ENCODE data around the gene AFAP1L1.
"Not testable (repeated sequence)": the region's sequence is repeated elsewhere in the genome, so short reads cannot be mapped to it uniquely, and the experiment has no call there.

AFAP1L1 gene

DNA sequence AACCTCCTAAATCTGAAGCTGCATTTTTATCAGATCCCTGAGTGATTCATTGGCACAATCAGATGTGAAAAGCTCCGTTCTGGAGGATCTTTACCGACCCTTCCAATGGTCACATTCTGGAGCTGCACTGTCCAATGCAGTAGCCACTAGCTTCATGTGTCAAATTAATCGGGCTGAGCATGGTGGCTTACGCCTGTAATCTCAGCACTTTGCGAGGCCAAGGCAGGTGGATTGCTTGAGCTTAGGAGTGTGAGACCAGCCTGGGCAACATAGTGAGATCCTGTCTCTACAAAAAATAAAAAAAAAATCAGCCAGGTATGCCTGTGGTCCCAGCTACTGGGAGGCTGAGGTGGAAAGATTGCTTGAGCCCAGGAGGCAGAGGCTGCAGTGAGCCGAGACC lies 103.8 kb downstream of the AFAP1L1 start:
- DNase-seq = no peak

DNA sequence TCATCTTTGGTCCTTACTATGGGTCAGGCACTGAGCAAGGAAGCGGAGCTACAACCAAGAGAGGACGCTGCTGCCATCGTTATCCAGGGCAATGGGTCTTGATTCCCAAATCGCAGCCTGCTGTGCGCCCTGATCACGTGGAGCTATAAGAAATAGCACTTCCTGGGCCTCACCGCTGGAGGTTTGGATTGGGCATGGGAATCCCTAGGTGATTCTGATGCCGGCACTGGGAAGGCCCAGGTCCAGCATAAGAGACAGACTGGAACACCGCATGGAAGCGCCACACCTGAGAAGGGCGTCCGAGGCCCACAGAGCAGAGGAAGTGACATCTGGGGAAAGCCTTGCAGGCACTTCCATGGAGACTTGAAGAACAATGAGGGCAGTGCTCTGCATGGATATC lies 104.4 kb downstream of the AFAP1L1 start:
- no peak for DNase-seq

DNA sequence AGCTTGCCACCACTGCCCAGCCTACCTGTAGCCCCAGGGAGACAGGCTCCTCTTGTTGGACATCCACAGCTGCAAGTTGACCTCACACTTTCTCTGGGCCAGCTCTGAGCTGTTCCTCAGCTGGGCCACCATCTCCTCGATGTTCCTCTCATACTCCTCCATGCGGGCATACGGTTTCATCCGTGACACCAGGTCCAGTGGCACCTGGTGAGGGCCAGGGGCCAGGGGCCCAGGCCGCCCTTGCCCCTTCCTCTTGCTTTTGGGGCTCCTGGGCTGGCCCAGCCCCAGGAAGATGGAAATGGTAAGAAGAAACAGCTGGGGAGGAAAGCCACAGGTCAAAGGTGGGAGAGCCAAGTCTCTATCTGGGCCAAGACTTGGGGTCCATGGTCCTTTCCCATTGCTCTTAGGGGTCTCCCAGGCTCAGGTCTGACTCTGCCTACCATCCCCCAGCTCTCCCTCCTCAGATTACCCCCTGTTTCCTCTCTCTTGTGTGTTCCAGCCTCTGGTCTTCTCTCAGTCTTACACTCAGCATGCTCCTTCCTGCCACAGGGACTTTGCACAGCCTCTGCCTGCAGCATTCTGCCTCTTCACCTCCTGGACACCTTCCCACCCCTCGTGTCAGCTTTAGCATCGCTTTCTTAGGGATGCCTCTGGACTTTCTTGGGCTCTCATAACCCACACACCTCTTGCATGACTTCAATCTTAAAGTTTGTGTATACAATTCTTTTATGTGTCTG lies 105.2 kb downstream of the AFAP1L1 start:
- no peak for DNase-seq

DNA sequence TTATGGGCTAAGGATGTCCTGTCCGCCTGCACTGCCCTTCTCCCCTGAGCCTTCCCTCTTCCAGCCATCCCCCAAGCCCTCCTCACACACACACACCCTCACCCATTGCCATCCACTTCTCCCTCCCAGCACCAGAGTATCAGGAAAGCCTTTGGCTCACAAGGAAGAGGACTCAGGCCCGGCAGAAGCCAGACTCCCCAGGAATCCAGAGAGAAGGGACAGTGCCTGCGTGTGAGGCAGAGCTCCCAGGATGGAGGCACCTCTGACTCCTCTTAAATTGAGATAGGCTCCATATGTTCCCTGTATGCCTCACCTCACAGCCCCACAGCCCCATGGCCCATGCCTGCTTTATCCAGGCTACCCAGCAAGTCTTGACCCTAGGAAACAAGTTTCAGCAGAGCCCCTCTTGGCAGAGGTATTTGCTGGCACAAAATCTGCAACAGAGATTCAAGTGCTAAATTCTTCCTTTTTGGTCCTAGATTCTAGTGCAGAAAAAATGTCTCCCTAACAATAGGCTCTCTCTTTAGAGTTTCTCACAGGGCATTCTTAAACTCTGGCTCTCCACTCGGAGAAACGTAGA lies 106.7 kb downstream of the AFAP1L1 start:
- no peak for DNase-seq

DNA sequence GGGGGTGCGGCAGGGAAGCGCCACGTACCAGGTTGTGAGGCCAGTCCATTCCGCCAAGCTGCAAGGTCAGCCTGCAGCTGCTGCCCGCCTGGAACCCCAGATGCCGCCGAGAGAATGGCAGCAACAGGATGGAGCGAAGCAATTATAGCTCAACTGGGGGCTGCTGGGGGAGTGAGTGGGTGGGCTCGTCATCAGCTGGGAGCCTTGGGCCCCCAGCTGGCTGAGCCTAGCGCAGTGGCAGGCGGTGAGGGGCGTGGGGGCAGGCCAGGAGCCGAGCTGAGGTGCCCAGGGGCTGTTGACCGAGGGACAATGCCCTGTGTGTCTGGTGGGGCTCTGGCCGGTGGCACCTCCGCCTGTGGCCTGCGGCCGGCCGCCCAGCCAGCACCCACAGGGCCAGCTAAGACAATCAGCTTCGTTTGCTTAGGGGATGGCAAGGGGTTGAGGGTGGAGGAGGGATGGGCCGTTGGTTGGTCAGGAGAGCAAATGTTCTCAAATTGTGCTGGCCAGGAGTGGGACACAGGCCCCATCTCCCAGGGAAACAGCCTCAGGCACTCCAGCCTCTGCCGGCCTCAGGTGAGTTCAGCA lies 107.6 kb downstream of the AFAP1L1 start, which contains the start of gene IL17B:
TSS of gene IL17B (minus strand) at position 116 of the 585 bp plus-strand sequence. CDS start at position 49, 67 bp downstream.
- DNase-seq = no peak

DNA sequence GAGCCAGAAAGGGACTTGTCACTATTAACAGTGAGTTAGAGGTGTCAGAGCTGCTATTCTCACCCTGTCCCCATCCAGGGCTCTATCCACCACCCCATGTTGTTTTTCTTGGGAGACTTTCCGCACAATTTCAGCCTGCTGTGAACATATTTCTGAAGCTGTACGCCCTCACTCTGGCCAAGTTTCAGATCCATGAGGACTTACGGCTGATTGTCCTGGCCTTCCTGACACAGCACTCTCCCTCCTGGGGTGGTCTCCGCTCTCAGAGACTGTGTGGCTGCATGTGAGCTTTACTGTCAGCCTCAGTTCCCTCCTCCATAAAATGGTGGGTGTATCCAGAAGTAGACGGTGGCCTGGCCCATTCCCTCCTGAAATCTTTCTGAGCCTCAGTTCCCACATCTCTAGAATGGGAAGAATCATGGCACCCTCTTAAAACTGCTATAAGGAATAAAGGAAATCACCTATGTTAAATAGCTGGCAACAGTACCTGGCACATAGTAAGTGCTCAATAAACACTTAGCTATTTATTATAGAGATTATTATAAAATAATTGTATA lies 108.2 kb downstream of the AFAP1L1 start:
- DNase-seq = no peak

DNA sequence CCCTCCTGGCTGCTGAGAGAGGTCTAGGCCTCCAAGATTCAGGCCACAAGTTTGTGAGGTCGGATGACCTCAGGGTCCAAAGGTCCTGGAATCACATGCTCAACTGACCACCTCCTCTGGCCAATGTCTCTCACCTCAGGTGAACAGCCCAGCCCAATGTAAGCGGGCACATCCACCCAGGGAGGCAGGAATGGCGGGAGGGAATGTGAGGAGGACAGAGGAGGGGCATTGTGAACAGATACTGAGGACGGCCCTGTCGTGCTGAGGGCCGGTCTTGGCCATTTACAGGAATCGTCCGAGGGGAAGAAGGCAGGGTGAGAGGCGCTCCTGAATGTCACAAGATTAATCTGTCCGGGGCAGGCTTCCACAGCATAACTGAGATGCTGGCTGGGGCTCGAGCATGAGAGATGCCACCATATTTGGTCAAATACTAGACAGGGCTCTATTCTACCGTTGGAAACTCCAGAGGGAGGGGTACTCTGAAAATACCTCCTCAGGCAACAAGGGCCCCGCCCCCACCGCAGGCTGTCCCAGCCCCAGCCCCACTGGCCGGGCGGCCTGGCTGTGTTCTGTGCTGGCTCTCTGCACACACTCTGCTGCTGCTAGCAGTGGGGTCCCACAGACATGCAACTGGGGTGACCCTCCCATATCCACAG lies 108.9 kb downstream of the AFAP1L1 start:
- peak; percentile 85 for DNase-seq

DNA sequence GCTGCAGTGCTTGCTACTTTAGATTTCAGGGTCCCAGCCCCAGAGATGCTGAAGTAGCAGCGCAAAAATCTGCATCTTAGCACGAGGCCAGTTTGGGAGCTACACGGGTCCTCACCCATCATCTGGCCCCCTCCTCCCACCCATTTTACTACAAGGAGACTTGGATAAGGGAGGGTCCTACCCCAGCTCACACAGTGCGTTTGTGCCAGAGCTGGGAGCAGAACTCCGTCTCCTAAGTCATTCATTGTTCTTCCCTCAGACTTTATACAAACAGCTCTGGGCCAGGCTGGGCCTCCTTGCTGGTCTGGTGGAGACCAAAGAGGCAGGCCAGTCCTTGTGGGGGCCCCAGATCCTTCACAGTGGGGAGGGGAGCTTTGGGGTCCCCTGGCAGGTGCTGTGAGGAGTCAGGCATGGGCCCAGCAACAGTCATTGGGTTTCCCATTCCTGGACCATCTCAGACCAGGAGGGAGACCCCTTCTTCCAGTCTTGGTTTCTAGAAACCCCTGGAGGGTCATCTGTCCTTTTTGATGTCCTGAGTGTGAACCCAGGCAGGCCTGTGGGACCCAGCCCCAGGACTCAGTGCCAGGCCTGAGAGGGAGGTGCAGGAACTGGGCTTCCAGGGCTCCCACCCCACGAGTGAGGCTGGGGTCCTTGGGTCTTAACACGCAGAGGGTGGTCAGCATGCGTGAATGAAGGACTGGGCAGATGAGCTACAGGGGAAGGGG lies 109.8 kb downstream of the AFAP1L1 start:
- no peak for DNase-seq

DNA sequence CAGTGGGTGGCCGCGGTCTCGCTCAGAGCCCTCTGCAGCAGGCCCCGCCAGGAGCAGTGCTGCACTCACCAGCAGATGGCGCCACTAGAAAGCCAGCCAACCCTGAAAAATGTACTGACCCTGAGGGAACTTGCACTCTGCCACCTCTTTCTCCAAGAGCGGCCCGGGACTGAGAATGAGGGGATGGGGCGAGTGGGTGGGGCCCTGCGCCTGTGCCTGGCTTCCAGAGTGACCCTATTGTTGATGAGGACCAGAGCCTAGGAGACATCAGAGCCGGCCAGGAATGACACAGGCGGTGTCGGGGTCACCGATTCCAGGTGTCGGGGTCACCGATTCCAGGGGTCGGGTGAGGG lies 110.3 kb downstream of the AFAP1L1 start:
- DNase-seq = peak; percentile 78

DNA sequence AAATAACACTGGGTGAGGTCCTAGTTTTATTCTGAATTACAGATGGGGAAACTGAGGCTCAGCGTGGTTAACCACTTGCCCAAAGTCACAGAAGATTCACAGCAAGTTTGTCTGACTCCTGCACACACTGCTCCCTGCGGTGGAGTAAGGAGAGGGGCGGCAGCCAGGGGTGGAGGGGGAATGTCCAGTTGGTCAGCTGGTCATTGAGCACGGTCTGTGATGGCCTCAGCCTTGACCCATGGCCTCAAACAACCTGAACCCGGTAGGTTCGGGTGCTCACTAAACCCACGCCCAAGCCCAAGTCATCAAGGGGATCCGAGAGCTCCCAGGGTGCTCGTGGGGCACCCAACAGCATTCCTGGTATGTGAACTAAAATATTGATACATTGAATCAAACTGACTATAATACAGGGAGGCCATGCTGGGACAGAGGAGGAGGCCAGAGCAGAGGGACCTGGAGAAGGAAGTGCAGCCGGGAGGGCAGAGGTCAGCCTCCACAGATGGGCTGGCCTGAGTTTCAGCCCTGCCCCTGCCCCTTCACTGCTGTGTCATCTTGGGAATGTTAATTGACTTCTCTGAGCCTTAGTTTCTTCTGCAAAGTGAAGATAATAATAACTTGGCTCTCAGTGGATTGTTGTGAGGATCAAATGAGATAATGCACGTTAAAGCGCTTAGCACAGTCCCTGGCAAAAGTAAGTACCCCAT lies 111.0 kb downstream of the AFAP1L1 start:
- DNase-seq = no peak

DNA sequence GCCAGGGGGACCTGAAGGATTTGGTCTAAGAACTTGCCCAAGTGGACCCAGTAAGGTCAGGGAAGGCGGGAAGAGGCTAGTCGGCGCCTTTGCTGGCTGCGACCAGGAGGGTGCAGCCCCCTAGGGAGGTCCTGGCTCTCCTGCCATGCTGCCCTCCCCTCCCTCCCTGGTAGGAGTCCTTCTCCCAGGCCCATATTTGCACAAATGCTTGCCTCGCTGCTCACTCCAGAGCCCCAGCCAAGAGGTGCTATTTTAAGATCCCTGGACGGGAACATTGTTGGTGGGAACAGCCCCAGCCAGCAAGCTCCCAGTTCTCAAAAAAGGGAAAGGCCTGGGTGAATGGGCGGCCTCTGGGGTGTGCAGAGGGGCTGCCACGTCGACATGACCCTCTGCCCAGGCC lies 111.7 kb downstream of the AFAP1L1 start:
- peak; percentile 71 for DNase-seq

DNA sequence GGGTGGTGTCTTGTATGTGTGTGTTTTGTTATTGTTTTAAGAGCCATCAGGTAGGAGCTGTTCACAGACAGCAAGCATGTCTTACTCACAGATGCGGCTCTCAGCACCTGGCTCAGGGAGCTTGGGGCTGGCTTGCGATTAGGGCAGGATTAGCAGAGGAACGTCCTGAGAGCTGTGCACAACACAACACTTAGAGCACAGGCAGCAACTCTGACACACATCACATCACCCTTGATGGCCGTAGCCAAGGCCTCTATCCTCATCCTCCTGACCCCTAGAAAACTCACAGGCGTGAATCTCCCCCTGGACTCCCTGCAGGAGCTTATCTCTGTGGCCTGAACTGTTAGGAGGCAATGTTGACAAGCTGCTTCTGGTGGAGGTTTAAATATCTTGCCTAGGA lies 114.5 kb downstream of the AFAP1L1 start:
- DNase-seq = no peak

DNA sequence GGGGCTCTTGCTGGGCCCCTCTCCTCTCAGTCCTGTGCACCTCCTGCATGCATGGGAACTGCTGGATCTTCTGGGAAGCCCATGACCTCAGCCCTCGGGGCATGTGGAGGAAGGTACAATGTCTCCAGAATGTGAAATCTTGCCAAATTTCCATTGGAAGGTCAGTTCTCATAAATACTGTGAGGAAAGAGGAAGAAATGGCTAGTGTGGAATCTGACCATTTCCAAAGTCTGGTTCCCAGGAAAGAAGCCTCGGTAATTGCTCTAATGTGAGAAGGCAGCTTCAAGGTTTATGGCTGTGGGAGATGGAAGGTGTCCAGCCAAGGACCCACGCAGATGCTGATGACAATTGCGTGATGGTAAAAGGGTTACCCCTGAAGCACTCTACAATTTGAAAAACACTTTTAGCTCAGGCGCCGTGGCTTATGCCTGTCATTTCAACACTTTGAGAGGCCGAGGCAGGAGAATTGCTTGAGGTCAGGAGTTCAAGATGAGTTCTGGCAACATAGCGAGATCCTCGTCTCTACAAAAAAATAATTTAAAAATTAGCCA lies 115.5 kb downstream of the AFAP1L1 start:
- peak; percentile 57 for DNase-seq

DNA sequence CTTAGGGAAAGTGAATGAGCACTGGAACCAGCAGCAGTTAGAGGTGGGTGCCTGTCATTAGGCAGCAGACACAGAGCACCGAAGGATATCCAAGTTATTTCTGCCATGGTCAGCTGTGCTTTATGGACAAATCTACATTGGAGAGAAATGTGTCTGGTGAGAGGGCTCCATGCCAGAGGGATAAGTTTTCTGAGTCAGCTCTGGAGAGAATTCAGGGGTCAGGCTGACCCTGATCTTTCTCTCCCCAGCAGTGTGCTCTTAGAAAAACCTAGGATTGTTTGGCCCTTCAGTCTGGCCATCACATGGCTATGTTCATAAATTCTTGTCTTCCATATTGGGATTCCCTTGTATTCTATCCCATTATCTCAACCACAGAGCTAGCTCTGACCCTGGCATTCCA lies 116.3 kb downstream of the AFAP1L1 start:
- no peak for DNase-seq

DNA sequence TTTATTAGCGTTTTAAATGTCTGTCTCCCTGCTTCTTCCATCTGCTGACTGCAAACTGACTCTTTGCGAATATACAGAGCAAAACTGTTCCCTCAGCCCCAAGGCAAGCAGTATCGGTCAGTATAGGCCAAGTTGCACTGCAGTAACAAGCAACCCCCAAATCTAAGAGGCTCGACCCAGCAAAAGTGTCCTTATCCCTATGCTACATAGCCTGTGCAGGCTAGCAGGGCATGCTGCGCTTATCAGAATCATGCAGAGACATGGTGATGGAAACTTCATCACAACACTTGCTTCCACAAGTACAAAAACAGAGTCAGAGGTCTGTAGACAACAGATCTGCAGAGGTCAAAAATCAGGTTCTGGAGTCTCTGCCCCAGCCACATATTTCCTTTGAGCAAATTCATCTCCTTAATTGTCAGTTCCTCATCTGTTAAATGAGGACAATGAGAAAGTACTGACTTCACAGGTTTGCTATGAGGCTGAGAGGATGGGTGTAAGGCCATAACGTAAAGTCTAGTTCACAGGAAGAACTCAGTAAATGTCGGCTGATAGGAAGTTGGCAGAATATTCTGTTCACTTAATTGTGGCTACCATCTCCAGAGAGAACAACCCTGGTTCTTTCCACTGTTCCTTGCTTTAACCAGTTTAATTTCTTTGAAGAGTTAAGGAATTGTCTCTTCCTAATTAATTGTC lies 117.0 kb downstream of the AFAP1L1 start:
- DNase-seq = no peak

DNA sequence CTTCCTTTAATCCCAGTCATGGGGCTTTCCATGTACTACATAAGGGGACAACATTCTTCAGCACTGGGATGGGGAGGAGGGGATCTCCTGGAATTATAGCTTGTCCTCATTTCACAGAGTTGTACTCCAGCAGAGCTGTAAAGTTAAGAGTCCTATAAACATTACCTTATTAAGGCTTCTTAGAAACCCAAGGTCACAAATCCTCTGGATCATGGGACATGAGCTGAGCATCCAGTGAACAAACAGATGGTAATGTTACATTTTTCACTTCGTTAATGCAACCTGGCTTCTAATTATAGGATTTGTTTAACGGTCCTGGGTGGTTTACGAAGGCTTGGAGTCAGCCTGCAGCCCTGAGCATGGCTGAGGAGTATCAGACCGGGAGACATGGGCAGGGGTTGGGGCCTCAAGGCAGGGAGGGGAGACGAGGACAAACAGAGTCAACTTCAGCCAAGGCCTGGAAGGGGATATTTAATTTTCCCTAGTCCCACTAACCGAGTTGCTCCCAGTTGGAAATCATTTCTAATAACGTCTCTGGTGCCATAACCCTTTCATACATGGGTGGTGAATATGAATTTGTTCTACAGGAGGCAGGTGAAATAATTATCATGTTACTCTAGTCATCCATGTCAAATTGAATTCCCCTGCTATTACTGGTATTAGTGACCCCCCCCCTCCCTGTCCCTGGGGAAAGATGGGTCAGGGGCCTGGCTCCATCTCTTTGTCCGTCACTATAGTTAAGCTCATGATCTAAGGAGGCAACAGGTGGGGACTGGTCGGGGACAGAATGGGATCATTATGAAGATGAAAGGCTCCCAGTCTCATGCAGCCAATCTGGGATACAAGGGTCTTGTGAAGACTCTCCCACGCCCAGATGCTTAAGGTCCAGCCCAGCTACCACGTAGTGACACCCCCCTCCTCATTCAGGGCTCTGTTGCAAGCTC lies 118.2 kb downstream of the AFAP1L1 start:
- DNase-seq = no peak

DNA sequence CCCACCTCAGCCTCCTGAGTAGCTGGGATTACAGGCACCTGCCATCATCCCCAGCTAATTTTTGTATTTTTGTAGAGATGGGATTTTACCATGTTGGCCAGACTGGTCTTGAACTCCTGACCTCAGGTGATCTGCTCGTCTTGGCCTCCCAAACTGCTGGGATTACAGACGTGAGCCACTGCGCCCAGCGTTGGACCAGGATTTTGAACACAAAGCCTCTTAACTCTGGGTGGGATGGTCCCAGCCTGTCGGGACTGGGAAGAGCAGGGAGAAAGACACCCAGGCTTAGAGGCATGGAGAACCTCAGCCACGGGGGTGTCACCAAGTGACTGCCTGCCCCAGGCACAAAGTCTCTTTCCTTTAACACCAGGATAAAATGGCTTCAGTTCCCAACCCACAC lies 119.4 kb downstream of the AFAP1L1 start:
- DNase-seq = not testable (repeated sequence)
